Type B pancreatic cell (in vitro differentiated cells): Measurements from ENCODE around the gene SH2D4B. TPM values are rescaled to one million over a fixed set of nuclear protein-coding genes. Genes with fewer than 3 reads are reported as not detected.

Experiments
- DNase-seq: peaks from one replicate; pipeline ENCODE4 v3.0.0; 2021; ENCODE audit warnings: mixed read lengths; ENCODE audit not compliant: unreplicated experiment; ENCODE audit errors: extremely low spot score
- H3K27ac Mint-ChIP-seq: 2 replicates; pipeline ENCODE4 v1.8.0; 2021; ENCODE audit warnings: mild to moderate bottlenecking, mixed read lengths
- H3K27me3 Mint-ChIP-seq: 2 replicates; pipeline ENCODE4 v1.8.0; 2021; ENCODE audit warnings: mixed read lengths
- H3K36me3 Mint-ChIP-seq: 2 replicates; pipeline ENCODE4 v1.8.0; 2021; ENCODE audit warnings: mixed read lengths
- H3K4me1 Mint-ChIP-seq: one replicate; pipeline ENCODE4 v1.8.0; 2021; ENCODE audit warnings: mixed read lengths; ENCODE audit not compliant: unreplicated experiment
- H3K4me3 Mint-ChIP-seq: 2 replicates; pipeline ENCODE4 v1.8.0; 2021; ENCODE audit warnings: mild to moderate bottlenecking, mixed read lengths
- H3K9me3 Mint-ChIP-seq: 2 replicates; pipeline ENCODE4 v1.8.0; 2021; ENCODE audit warnings: mixed read lengths
- total RNA-seq: library from RNA; stranded (reverse); gene quantifications from 2 replicates; pipeline ENCODE4 v1.2.1, GENCODE V29; 2021; ENCODE audit warnings: low replicate concordance
- TF ChIP-seq, protein P1 (sequence below): fragments of 200-600 bp; sonication (generic); conservative IDR thresholded peaks from 2 replicates; pipeline ENCODE4 v1.5.0; 2021; ENCODE audit warnings: antibody characterized with exemption, mild to moderate bottlenecking

The SH2D4B gene
- total RNA-seq, 1 donor from 2014 or later: 0.10 TPM

DNA sequence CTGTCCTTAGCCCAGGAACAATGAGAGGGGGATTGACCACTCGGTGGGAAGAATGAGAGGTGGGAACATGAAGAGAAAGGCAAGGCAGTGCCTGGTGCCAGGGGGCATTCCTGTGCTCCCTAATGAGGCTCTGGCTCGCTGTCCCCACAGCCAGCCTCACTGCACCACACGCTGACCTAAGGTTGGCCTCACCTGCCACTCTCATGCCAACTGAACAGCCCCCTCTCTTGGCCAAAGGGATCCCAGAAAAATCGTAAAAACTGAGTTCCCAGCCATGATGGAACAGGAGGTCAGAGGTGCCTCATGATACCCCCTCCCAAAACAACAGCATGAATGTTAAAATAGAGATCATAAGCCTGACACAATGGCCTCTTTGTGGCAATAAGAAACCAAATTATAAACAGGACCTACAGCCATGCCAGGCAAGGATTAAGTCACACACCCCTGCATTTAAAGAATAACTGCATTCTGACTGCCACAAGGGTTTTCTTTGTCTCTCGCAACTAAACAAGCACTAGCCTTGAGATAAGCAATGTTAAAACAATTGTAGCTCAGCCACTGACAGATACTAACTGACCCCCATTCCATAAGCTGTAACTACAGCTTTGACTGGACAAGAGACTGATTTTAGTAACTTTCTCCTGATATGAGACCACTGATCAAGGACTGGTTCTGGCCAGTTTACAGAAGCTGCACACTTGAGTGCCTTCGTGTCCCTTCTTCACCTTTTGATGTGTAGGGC lies 149.2 kb downstream of the SH2D4B start:
- TF ChIP-seq, protein P1, sequence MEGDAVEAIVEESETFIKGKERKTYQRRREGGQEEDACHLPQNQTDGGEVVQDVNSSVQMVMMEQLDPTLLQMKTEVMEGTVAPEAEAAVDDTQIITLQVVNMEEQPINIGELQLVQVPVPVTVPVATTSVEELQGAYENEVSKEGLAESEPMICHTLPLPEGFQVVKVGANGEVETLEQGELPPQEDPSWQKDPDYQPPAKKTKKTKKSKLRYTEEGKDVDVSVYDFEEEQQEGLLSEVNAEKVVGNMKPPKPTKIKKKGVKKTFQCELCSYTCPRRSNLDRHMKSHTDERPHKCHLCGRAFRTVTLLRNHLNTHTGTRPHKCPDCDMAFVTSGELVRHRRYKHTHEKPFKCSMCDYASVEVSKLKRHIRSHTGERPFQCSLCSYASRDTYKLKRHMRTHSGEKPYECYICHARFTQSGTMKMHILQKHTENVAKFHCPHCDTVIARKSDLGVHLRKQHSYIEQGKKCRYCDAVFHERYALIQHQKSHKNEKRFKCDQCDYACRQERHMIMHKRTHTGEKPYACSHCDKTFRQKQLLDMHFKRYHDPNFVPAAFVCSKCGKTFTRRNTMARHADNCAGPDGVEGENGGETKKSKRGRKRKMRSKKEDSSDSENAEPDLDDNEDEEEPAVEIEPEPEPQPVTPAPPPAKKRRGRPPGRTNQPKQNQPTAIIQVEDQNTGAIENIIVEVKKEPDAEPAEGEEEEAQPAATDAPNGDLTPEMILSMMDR: no peak
- no peak overlapping the region for H3K27ac Mint-ChIP-seq
- no peak overlapping the region for H3K4me3 Mint-ChIP-seq
- no peaks in the 10 kb centered on the region for H3K36me3 Mint-ChIP-seq
- H3K4me1 Mint-ChIP-seq: peaks cover 4% of the 10 kb centered on the region
- DNase-seq: no peak
- peaks cover 15% of the 10 kb centered on the region for H3K27me3 Mint-ChIP-seq
- no peaks in the 10 kb centered on the region for H3K9me3 Mint-ChIP-seq

DNA sequence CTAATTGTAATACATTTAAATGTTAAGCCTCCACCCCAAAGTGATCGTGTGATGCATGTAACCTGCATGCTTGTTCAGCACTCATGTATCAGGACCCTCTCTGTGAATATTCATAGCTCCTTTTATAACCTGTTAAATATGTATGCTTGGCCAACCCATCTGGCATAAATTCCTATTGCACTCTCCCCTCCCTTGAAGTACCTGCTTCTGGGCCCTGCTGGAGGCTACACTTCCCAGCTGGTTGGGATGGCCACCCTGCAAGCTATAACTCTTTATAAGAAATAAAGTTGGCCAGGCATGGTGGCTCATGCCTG lies 149.7 kb downstream of the SH2D4B start:
- no peak for DNase-seq
- TF ChIP-seq, protein P1: no peak
- peaks cover 4% of the 10 kb centered on the region for H3K4me1 Mint-ChIP-seq
- H3K27me3 Mint-ChIP-seq: peaks cover 17% of the 10 kb centered on the region
- H3K27ac Mint-ChIP-seq: no peak overlapping the region
- H3K9me3 Mint-ChIP-seq: no peaks in the 10 kb centered on the region
- H3K4me3 Mint-ChIP-seq: no peak overlapping the region
- no peaks in the 10 kb centered on the region for H3K36me3 Mint-ChIP-seq

DNA sequence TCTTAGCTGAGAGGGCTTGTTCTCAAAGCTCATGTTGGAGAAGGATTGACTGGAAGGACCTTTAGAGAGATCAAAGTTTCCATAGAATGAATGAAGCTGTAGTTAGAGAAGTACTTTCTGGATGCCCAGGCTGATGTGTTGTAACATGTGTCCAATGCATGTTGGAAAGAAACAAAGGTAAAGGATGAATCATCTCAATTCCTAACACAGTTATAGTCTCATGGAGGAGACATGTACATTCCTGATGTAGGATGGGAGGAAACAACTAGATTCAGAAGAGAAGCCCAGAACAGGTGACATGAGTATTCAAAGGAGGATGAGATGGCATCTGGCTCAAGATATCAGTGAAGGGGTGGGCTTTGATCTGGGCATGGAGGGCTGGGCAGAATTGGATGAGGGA lies 152.7 kb downstream of the SH2D4B start:
- TF ChIP-seq, protein P1: no peak
- H3K4me3 Mint-ChIP-seq: no peak overlapping the region
- peaks cover 15% of the 10 kb centered on the region for H3K27me3 Mint-ChIP-seq
- H3K36me3 Mint-ChIP-seq: no peaks in the 10 kb centered on the region
- H3K27ac Mint-ChIP-seq: no peak overlapping the region
- H3K4me1 Mint-ChIP-seq: peaks cover 4% of the 10 kb centered on the region
- no peaks in the 10 kb centered on the region for H3K9me3 Mint-ChIP-seq
- DNase-seq: no peak

DNA sequence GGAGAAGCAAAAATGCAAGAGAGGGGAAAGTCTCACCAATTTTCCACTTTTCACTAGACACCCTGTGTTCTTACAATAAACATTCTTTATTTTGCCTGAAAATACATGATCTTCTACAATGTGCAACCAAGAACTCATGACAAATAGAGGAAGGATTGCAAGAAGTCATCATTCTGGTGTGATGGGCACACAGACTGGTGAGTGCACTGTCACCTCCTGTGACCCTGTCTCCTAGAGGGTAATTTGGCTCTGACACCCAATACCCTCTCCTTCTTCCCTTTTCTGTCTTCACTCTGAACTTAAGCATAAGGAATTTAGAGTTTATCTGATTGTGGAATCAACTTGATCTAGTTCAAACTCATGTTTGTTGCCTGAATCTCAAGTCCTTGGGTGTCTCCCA lies 153.7 kb downstream of the SH2D4B start:
- H3K4me3 Mint-ChIP-seq: no peak overlapping the region
- H3K27ac Mint-ChIP-seq: no peak overlapping the region
- TF ChIP-seq, protein P1: no peak
- peaks cover under 1% of the 10 kb centered on the region for H3K4me1 Mint-ChIP-seq
- H3K9me3 Mint-ChIP-seq: no peaks in the 10 kb centered on the region
- no peaks in the 10 kb centered on the region for H3K36me3 Mint-ChIP-seq
- H3K27me3 Mint-ChIP-seq: peaks cover 13% of the 10 kb centered on the region
- no peak for DNase-seq

DNA sequence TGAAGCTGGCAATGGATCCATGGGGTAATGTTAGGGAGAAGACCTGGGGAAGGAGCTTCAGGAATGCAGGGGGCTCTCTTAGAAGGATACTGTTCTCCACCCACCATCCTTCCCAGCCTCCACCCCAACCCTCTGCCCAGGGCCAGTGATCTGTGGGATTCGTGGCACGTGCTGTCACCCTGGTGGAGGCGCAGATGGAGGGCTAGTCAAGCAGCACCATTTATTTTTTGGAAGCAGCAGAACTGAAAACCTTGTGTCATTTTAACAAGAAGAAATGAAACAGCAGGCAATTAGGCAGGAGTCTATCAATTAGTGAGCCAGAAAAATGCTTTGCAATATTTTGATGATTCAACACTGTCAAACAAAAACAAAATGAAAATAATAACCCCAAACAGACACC lies 155.9 kb downstream of the SH2D4B start:
- no peak for DNase-seq
- TF ChIP-seq, protein P1: no peak
- peaks cover 15% of the 10 kb centered on the region for H3K4me1 Mint-ChIP-seq

More for the DNA sequence above, 155.9 kb downstream of the SH2D4B start:
- no peaks in the 10 kb centered on the region for H3K9me3 Mint-ChIP-seq
- H3K27ac Mint-ChIP-seq: no peak overlapping the region
- H3K27me3 Mint-ChIP-seq: peaks cover 13% of the 10 kb centered on the region
- H3K4me3 Mint-ChIP-seq: no peak overlapping the region
- no peaks in the 10 kb centered on the region for H3K36me3 Mint-ChIP-seq
